Measurements from ENCODE around the gene HPCAL1. TPM values are rescaled to one million over a fixed set of nuclear protein-coding genes. Genes with fewer than 3 reads are reported as not detected.
A peak's percentile ranks its signal among the peaks of the same experiment; 100 is the strongest.

The HPCAL1 gene
- total and polyA plus RNA-seq, 4 experiments from 2014 or later = 77.1 to 114 (median 90.4) TPM

- Histone ChIP-seq H3K9me3 (ENCODE audit: control insufficient read depth in 1 of 2, low read length in 2 of 2) (no peaks in the 10 kb centered on the region), H3K36me3 (ENCODE audit: insufficient read depth, low read length) (no peaks in the 10 kb centered on the region), H3K4me3 (ENCODE audit: low read length in 2 of 2) (no peak overlapping the region), H3K4me1 (ENCODE audit: insufficient read depth, low read length) (peaks cover 65% of the 10 kb centered on the region), H3K27me3 (ENCODE audit: insufficient read depth, low read length) (no peaks in the 10 kb centered on the region), H3K27ac (ENCODE audit: low read depth, low read length) (no peak overlapping the region)
- no peak for DNase-seq
- peaks cover 0 to under 1% of the 10 kb centered on the region in 2 donors for H3K36me3 Mint-ChIP-seq
- intact Hi-C loops (cut with micrococcal nuclease) = loop anchor here (10.0 kb wide), 1 partner anchor 506 kb away; the partner anchor contains the start of gene PDIA6
- ChIA-PET CTCF (ENCODE audit: partially characterized antibody) (interaction anchor here (1.9 to 11.6 kb wide), 4 partner anchors 19 to 126 kb away, joined by 7 to 208 read pairs (median 82); no protein-coding TSS in a partner anchor), POLR2A (ENCODE audit: partially characterized antibody) (interaction anchor here (13.6 kb wide), 1 partner anchor 21 kb away, joined by 362 read pairs; no protein-coding TSS in a partner anchor)
- no peaks in the 10 kb centered on the region for H3K27me3 Mint-ChIP-seq
- H3K27ac Mint-ChIP-seq = peak overlapping the region in 2 of 7 donors; percentile 15 to 67
- peaks cover 48 to 68% (median 55%) of the 10 kb centered on the region in 4 donors for H3K4me1 Mint-ChIP-seq
- H3K9me3 Mint-ChIP-seq = no peaks in the 10 kb centered on the region
- H3K4me3 Mint-ChIP-seq = peak overlapping the region in 1 of 8 donors; percentile 40
Measured at GRCh38 chr2:10308866-10309265, 6.2 kb downstream of the HPCAL1 start.

- DNase-seq = no peak
- Histone ChIP-seq H3K4me1 (ENCODE audit: insufficient read depth, low read length) (peaks cover 67% of the 10 kb centered on the region), H3K4me3 (ENCODE audit: low read length in 2 of 2) (no peak overlapping the region), H3K9me3 (ENCODE audit: control insufficient read depth in 1 of 2, low read length in 2 of 2) (no peaks in the 10 kb centered on the region), H3K36me3 (ENCODE audit: insufficient read depth, low read length) (no peaks in the 10 kb centered on the region), H3K27ac (ENCODE audit: low read depth, low read length) (no peak overlapping the region), H3K27me3 (ENCODE audit: insufficient read depth, low read length) (no peaks in the 10 kb centered on the region)
- no peaks in the 10 kb centered on the region for H3K9me3 Mint-ChIP-seq
- POLR2A ChIA-PET (ENCODE audit: partially characterized antibody) = interaction anchor here (1.5 to 13.6 kb wide), 2 partner anchors 11 to 21 kb away, joined by 4 to 362 read pairs; no protein-coding TSS in a partner anchor
- no peaks in the 10 kb centered on the region for H3K27me3 Mint-ChIP-seq
- peak overlapping the region in 2 of 8 donors; percentile 39 to 41 for H3K4me3 Mint-ChIP-seq
- H3K4me1 Mint-ChIP-seq = peaks cover 51 to 68% (median 56%) of the 10 kb centered on the region in 4 donors
- intact Hi-C loops (cut with micrococcal nuclease) = loop anchor here (10.0 kb wide), 1 partner anchor 506 kb away; the partner anchor contains the start of gene PDIA6
- CTCF ChIA-PET (ENCODE audit: partially characterized antibody) = interaction anchor here (3.4 to 11.6 kb wide), 3 partner anchors 19 to 126 kb away, joined by 13 to 208 read pairs (median 150); no protein-coding TSS in a partner anchor
- no peaks in the 10 kb centered on the region for H3K36me3 Mint-ChIP-seq
- H3K27ac Mint-ChIP-seq = peak overlapping the region in 4 of 7 donors; percentile 24 to 88 (median 77)
Measured at GRCh38 chr2:10309286-10309685, 6.6 kb downstream of the HPCAL1 start.

DNA sequence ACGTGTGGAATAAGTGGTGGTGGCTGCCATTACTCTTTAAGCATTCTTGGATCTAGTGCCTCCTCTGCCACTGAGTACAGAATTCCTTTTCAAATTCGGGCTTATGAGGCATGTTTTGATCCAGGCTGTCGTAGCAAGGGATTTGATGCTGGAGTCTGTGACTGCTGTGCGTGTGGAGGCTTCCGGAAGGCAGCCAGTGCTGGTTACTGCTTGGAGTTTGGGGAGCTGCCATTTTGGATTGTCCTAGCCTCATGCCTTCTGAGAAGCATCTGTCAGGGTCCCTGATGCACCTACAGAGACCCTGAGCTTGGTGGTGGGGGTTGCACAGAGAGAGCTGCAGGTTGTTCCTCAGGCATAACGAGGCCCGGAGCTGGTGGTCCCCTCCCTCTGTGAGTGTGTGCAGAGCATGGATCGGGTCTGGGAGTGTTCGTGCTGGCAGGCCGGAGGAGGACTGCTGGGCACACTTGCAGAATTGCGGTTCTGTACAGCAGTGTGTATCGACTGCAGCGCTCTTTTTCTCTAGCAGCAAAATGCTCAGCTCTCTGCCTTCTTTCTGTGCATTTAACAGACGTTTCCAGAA lies 7.7 kb downstream of the HPCAL1 start:
- H3K4me1 Mint-ChIP-seq = peaks cover 47 to 66% (median 57%) of the 10 kb centered on the region in 4 donors
- CTCF ChIA-PET (ENCODE audit: partially characterized antibody) = interaction anchor here (0.9 to 11.6 kb wide), 3 partner anchors 8 to 96 kb away, joined by 3 to 208 read pairs (median 150); no protein-coding TSS in a partner anchor

GRCh38 chr2:10311736-10312135 lies 9.0 kb downstream of the HPCAL1 start:
- ChIA-PET CTCF (ENCODE audit: partially characterized antibody) (no interaction called here), POLR2A (ENCODE audit: partially characterized antibody) (no interaction called here)
- no peak for DNase-seq
- Histone ChIP-seq H3K27ac (ENCODE audit: low read depth, low read length) (no peak overlapping the region), H3K9me3 (ENCODE audit: control insufficient read depth in 1 of 2, low read length in 2 of 2) (no peaks in the 10 kb centered on the region), H3K4me1 (ENCODE audit: insufficient read depth, low read length) (peaks cover 63% of the 10 kb centered on the region), H3K27me3 (ENCODE audit: insufficient read depth, low read length) (no peaks in the 10 kb centered on the region), H3K36me3 (ENCODE audit: insufficient read depth, low read length) (no peaks in the 10 kb centered on the region), H3K4me3 (ENCODE audit: low read length in 2 of 2) (no peak overlapping the region)
- Mint-ChIP-seq H3K4me3 (no peak overlapping the region), H3K27ac (no peak overlapping the region), H3K36me3 (no peaks in the 10 kb centered on the region), H3K4me1 (peaks cover 44 to 66% (median 55%) of the 10 kb centered on the region in 4 donors), H3K9me3 (no peaks in the 10 kb centered on the region), H3K27me3 (no peaks in the 10 kb centered on the region)
- intact Hi-C loops (cut with micrococcal nuclease) = no loop called here

More for the DNA sequence above, 7.7 kb downstream of the HPCAL1 start:
- H3K4me3 ChIP-seq (ENCODE audit: low read length in 2 of 2) = no peak overlapping the region
- Mint-ChIP-seq H3K27me3 (no peaks in the 10 kb centered on the region), H3K36me3 (no peaks in the 10 kb centered on the region), H3K27ac (no peak overlapping the region), H3K9me3 (no peaks in the 10 kb centered on the region), H3K4me3 (peak overlapping the region in 1 of 8 donors; percentile 42)
- no peaks in the 10 kb centered on the region for H3K36me3 ChIP-seq (ENCODE audit: insufficient read depth, low read length)
- intact Hi-C loops (cut with micrococcal nuclease) = no loop called here
- H3K27me3 ChIP-seq (ENCODE audit: insufficient read depth, low read length) = no peaks in the 10 kb centered on the region
- no peak overlapping the region for H3K27ac ChIP-seq (ENCODE audit: low read depth, low read length)
- H3K4me1 ChIP-seq (ENCODE audit: insufficient read depth, low read length) = peaks cover 63% of the 10 kb centered on the region
- DNase-seq = no peak
- POLR2A ChIA-PET (ENCODE audit: partially characterized antibody) = interaction anchor here (1.5 to 13.6 kb wide), 2 partner anchors 12 to 20 kb away, joined by 4 to 362 read pairs; no protein-coding TSS in a partner anchor
- H3K9me3 ChIP-seq (ENCODE audit: control insufficient read depth in 1 of 2, low read length in 2 of 2) = no peaks in the 10 kb centered on the region

- intact Hi-C loops (cut with micrococcal nuclease) = no loop called here
- H3K9me3 ChIP-seq (ENCODE audit: control insufficient read depth in 1 of 2, low read length in 2 of 2) = no peaks in the 10 kb centered on the region
- H3K27me3 ChIP-seq (ENCODE audit: insufficient read depth, low read length) = no peaks in the 10 kb centered on the region
- H3K27ac Mint-ChIP-seq = no peak overlapping the region
- H3K4me3 Mint-ChIP-seq = no peak overlapping the region
- ChIA-PET CTCF (ENCODE audit: partially characterized antibody) (no interaction called here), POLR2A (ENCODE audit: partially characterized antibody) (interaction anchor here (2.3 to 2.5 kb wide), 2 partner anchors 10 to 19 kb away, joined by 8 to 12 read pairs; partner anchors contain the start of gene HPCAL1)
- H3K27me3 Mint-ChIP-seq = no peaks in the 10 kb centered on the region
- H3K4me1 Mint-ChIP-seq = peaks cover 40 to 59% (median 51%) of the 10 kb centered on the region in 4 donors
- no peaks in the 10 kb centered on the region for H3K36me3 Mint-ChIP-seq
- H3K9me3 Mint-ChIP-seq = no peaks in the 10 kb centered on the region
- peaks cover 58% of the 10 kb centered on the region for H3K4me1 ChIP-seq (ENCODE audit: insufficient read depth, low read length)
- no peak overlapping the region for H3K27ac ChIP-seq (ENCODE audit: low read depth, low read length)
- no peak for DNase-seq
- H3K4me3 ChIP-seq (ENCODE audit: low read length in 2 of 2) = no peak overlapping the region
- no peaks in the 10 kb centered on the region for H3K36me3 ChIP-seq (ENCODE audit: insufficient read depth, low read length)
Measured at GRCh38 chr2:10312437-10312957, 9.8 kb downstream of the HPCAL1 start.

- Histone ChIP-seq H3K9me3 (ENCODE audit: control insufficient read depth in 1 of 2, low read length in 2 of 2) (no peaks in the 10 kb centered on the region), H3K27me3 (ENCODE audit: insufficient read depth, low read length) (no peaks in the 10 kb centered on the region), H3K4me1 (ENCODE audit: insufficient read depth, low read length) (peaks cover 30% of the 10 kb centered on the region), H3K27ac (ENCODE audit: low read depth, low read length) (no peak overlapping the region), H3K4me3 (ENCODE audit: low read length in 2 of 2) (no peak overlapping the region), H3K36me3 (ENCODE audit: insufficient read depth, low read length) (no peaks in the 10 kb centered on the region)
- intact Hi-C loops (cut with micrococcal nuclease) = no loop called here
- H3K9me3 Mint-ChIP-seq = peaks cover 0 to 2% (median 0%) of the 10 kb centered on the region in 8 donors
- peaks cover 3 to 6% of the 10 kb centered on the region in 2 donors for H3K36me3 Mint-ChIP-seq
- H3K4me1 Mint-ChIP-seq = peaks cover 28 to 58% (median 46%) of the 10 kb centered on the region in 4 donors
- H3K27ac Mint-ChIP-seq = peak overlapping the region; percentile 43 to 78 (median 67)
- ChIA-PET CTCF (ENCODE audit: partially characterized antibody) (interaction anchor here (1.0 to 1.1 kb wide), 3 partner anchors 11 to 191 kb away, joined by 3 read pairs; no protein-coding TSS in a partner anchor), POLR2A (ENCODE audit: partially characterized antibody) (interaction anchor here (1.5 kb wide), 1 partner anchor 14 kb away, joined by 6 read pairs; no protein-coding TSS in a partner anchor)
- no peaks in the 10 kb centered on the region for H3K27me3 Mint-ChIP-seq
- H3K4me3 Mint-ChIP-seq = peak overlapping the region in 4 of 8 donors; percentile 2 to 49 (median 16)
- no peak for DNase-seq
Measured at GRCh38 chr2:10316336-10316735, 13.6 kb downstream of the HPCAL1 start.

DNA sequence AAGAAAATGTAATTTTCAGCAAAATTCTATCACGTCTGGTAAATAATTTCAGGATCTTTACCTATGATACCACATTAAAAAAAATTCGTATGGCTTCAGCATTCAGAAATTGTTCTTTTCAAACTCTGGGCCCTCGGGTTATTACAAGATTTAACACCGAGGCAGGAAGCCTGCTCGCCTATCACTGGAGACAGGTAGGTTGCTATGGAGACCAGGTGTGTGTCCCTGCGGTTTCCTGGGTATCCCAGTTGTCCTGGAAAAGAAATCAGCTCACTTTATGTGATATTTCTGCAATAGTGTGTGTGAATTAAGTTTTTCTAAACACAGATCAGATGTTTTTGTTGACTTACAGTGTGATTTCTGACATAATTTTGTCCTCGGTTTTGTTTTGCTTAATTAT lies 14.2 kb downstream of the HPCAL1 start:
- H3K36me3 Mint-ChIP-seq = peaks cover 3 to 7% of the 10 kb centered on the region in 2 donors
- H3K4me1 Mint-ChIP-seq = peaks cover 28 to 63% (median 48%) of the 10 kb centered on the region in 4 donors
- POLR2A ChIA-PET (ENCODE audit: partially characterized antibody) = interaction anchor here (1.6 kb wide), 1 partner anchor 11 kb away, joined by 4 read pairs; no protein-coding TSS in a partner anchor
- peak overlapping the region in 4 of 7 donors; percentile 8 to 66 (median 43) for H3K27ac Mint-ChIP-seq
- Histone ChIP-seq H3K4me3 (ENCODE audit: low read length in 2 of 2) (no peak overlapping the region), H3K9me3 (ENCODE audit: control insufficient read depth in 1 of 2, low read length in 2 of 2) (no peaks in the 10 kb centered on the region), H3K27ac (ENCODE audit: low read depth, low read length) (no peak overlapping the region), H3K36me3 (ENCODE audit: insufficient read depth, low read length) (no peaks in the 10 kb centered on the region), H3K27me3 (ENCODE audit: insufficient read depth, low read length) (no peaks in the 10 kb centered on the region), H3K4me1 (ENCODE audit: insufficient read depth, low read length) (peaks cover 30% of the 10 kb centered on the region)
- no peaks in the 10 kb centered on the region for H3K27me3 Mint-ChIP-seq
- intact Hi-C loops (cut with micrococcal nuclease) = no loop called here
- no peak for DNase-seq
- peaks cover 0 to 2% (median 0%) of the 10 kb centered on the region in 8 donors for H3K9me3 Mint-ChIP-seq
- H3K4me3 Mint-ChIP-seq = no peak overlapping the region
- CTCF ChIA-PET (ENCODE audit: partially characterized antibody) = interaction anchor here (1.1 to 1.6 kb wide), 3 partner anchors 10 to 15 kb away, joined by 3 to 5 read pairs (median 4); no protein-coding TSS in a partner anchor
